ELF-1 (cell line): Measurements from ENCODE around the gene SEMA5A.

Experiments used
- DNase-seq: peaks from one replicate; pipeline ENCODE4 v3.0.0-alpha.2; 2016; ENCODE audit warnings: low read depth, low spot score

Gene SEMA5A

GRCh38 chr5:9122528-9122927 lies 423.3 kb downstream of the SEMA5A start:
- no peak for DNase-seq

- no peak for DNase-seq
Measured at GRCh38 chr5:9121597-9121996, 424.3 kb downstream of the SEMA5A start.

GRCh38 chr5:9118852-9119251 lies 427.0 kb downstream of the SEMA5A start:
- no peak for DNase-seq

- DNase-seq: no peak
Measured at GRCh38 chr5:9115093-9115492, 430.8 kb downstream of the SEMA5A start.

- DNase-seq: no peak
Measured at GRCh38 chr5:9112520-9113291, 433.2 kb downstream of the SEMA5A start.

GRCh38 chr5:9108162-9108561 lies 437.7 kb downstream of the SEMA5A start:
- DNase-seq: no peak

- no peak for DNase-seq
Measured at GRCh38 chr5:9105851-9106250, 440.0 kb downstream of the SEMA5A start.

- DNase-seq: no peak
Measured at GRCh38 chr5:9104571-9105339, 441.1 kb downstream of the SEMA5A start.

GRCh38 chr5:9103290-9103689 lies 442.6 kb downstream of the SEMA5A start:
- DNase-seq: no peak

- no peak for DNase-seq
Measured at GRCh38 chr5:9099689-9100088, 446.2 kb downstream of the SEMA5A start.

GRCh38 chr5:9098990-9099389 lies 446.9 kb downstream of the SEMA5A start:
- no peak for DNase-seq

- no peak for DNase-seq
Measured at GRCh38 chr5:9094582-9094981, 451.3 kb downstream of the SEMA5A start.

- no peak for DNase-seq
Measured at GRCh38 chr5:9091896-9092662, 453.8 kb downstream of the SEMA5A start.

GRCh38 chr5:9090381-9091026 lies 455.4 kb downstream of the SEMA5A start:
- DNase-seq: no peak

GRCh38 chr5:9089893-9090292 lies 456.0 kb downstream of the SEMA5A start:
- DNase-seq: no peak

GRCh38 chr5:9082996-9083395 lies 462.9 kb downstream of the SEMA5A start:
- DNase-seq: no peak

- no peak for DNase-seq
Measured at GRCh38 chr5:9072701-9073100, 473.2 kb downstream of the SEMA5A start.

- DNase-seq: no peak
Measured at GRCh38 chr5:9071524-9071923, 474.4 kb downstream of the SEMA5A start.

- DNase-seq: no peak
Measured at GRCh38 chr5:9071074-9071473, 474.8 kb downstream of the SEMA5A start.

GRCh38 chr5:9069650-9070049 lies 476.2 kb downstream of the SEMA5A start:
- DNase-seq: no peak

GRCh38 chr5:9067154-9067553 lies 478.7 kb downstream of the SEMA5A start:
- DNase-seq: no peak

- DNase-seq: no peak
Measured at GRCh38 chr5:9066349-9066748, 479.5 kb downstream of the SEMA5A start.
